Activated CD8-positive, alpha-beta memory T cell treated with anti-CD3 and anti-CD28 coated beads, Interleukin-2, amount 50 U/mL, for 24 hours (primary cell): ENCODE results near the gene GLRX2.

Source experiments
- DNase-seq: peaks from one replicate; pipeline ENCODE4 v3.0.0-alpha.2; 2020; ENCODE audit errors: extremely low read depth

The GLRX2 gene

DNA sequence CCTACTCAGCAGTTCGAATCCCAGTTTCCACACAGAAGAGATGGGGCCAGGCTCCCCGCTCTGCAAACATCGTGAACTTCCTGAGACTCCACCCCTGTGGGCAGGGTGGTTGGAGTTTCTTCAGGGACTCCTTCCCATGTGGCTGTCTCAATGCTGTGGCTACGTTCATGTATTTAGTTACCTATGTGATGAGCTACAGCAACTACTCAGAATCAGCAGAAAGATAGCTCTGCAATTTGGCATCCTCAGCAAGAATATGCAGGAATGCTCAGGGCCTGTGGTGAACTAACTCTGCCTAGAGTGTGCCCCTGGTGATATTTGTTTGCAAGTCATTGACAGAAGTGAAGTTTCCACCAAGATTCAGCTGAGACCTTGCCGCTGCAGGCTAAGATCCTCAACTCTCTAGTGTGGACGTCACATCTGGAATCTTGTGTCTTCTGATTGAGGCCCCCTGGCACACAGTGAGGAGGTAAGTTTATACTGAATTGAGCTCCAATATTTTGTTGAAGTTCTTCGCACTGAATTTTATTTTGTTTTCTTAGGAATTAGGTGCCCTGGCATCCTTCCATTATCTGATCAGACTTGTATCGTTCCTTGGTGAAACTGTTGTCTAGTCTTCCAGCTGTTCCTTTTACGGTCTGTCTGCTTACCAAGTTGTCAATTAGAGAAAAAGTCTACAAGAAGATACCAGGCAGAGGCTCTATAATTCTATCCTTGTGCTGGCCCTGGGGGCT, 8.2 kb upstream of the GLRX2 start:
- DNase-seq = no peak

DNA sequence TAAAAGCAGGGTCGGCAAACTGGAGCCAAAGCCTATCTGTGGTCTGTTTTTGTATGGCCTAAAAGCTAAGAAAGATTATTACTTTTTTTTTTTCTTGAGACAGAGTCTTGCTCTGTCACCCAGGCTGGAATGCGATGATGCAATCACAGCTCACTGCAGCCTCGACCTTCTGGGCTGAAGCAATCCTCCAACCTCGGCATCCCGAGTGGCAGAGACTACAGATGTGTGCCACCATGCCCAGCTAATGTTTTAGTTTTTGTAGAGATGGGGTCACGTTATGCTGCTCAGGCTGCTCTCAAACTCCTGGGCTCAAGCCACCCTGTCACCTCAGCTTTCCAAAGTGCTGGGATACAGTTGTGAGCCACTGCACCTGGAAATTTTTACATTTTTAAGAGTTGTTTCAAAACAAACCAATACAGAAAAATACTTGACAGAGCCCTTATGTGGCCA, 6.5 kb upstream of the GLRX2 start:
- no peak for DNase-seq

DNA sequence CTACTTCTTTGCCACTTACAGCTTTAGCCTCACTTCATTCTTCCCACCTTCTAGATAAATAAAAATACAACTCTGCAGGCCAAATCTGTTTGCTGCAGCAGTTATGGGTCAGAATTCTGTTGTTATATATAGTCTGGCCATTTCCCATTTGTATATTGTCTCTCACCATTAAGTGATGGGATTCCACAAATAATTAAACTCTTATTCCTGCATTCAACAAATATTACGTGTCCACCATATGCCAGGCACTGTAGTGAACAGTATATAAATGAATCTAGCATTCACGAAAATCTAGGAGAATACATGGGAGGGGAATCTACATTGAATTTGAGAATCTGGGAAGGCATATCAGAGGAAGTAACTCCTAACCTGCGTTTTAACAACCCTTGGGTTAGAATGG, 5.7 kb upstream of the GLRX2 start:
- DNase-seq = no peak

DNA sequence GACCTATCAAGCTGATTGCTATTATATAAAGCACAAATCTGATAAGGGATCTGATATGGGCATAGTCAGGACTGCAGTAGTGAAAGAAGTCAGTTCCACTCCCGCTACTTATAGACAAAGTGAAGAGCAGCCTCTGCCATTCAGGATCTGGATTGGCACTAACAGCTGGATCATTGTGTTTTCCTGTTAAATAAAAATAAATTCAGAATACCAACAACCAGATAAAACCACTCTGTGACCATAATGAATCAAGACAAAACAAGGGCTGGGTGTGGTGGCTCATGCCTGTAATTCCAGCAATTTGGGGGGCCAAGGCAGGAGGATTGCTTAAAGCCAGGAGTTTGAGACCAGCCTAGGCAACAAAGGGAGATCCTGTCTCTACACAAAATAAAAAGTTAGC, 5.0 kb upstream of the GLRX2 start:
- no peak for DNase-seq

DNA sequence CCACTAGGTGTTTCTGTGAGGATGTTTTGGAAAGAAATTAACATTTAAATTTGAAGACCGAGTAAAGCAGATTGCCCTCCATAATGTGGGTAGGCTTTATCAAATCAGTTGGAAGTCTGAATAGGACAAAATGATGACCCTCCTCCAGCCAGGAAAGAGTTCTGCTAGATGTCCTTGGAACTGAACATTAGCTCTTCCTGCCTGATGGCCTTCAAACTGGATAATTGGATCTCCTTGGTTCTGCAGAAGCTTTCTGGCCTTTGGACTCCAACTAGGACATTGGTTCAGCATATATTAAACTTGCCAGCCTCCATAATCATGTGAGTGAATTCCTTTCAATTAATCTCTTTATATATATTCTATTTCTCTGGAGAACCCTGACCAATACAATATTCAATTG, 4.4 kb upstream of the GLRX2 start:
- DNase-seq = no peak

DNA sequence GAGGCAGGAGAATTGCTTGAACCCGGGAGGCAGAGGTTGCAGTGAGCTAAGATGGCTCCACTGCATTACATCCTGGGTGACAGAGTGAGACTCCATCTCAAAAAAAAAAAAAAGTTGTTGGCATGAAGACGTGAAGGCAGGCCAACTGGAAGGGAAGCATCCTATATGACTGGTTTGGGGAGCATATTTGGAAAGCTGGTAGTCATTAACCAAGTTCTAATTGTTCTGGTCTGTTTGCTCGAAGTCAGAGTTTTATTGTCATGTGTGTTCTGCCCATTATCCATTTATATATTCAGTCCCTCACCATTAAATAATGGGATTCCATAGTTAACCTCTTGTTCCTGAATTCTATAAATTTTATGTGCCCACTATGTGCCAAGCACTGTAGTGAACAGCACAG, 3.3 kb upstream of the GLRX2 start:
- no peak for DNase-seq

DNA sequence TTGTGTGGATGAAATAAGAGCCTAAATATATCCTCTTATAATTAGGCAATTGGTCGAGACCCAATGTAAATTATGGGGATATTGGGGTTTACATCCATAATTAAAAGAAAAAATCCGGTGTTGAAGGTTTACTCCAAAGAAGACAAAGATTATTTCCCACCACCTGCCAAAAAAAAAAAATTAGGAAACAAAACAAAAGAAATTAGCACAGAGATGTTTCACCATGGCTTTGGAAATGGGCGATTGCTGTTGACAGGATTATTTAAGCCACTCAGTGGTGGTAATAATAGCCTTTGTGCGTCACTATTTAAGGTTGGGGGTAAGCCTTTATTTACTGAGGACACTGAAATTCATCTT, 585 bp upstream of the GLRX2 start:
- DNase-seq = no peak

DNA sequence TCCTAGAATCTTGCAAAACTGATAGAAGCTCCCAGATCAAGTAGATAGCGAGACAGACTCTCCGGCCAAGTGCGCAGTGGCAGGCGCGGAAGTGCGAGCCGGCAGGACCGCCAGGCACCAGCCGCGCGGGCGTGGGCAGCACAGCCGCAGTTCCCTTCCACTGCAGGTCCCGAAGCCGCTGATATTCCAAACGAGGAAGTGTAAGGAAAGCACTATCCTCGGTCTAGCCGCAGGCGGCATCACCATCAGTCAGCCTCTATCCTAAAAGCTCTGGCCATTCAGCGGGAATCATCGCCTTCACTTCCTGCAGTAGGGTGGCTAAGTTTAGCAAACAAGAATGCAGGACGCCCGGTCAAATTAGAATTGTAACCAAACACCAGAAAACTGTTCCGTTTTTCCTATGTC, 710 bp downstream of the GLRX2 start:
- DNase-seq = no peak

DNA sequence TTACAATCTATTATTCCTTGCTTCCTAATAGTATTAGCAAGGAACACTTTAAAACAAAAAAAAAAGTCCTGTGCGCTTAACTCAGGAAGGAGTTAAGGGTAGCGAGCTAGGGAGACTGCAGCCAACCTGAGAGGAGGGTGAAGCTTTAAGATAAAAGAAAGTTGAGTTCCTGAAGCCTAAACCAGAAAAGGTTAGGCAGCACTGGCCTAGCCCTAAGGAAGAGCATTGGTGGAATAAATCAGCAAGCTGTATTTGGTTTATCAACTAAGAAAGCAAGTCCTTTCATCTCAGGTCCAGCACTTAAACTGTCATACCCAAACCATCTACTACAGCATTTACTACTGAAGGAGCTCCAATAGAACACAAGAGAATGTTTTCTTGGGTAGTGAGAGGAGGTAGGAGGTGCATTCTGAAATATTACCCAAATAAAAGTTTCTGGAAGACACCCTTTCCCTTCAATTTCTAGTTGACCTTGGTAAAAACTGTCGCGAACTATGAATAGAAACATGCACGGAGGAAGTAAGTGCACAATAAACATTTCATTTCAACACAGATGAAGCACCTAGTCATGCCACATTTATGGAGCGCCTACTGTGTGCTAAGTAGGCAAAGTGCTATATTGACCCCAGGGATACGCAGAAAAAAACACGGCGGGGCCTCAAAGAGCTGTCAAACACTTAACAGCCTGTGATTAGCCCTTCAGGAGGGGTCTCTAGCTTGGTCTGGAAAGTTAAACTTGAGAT, 1.3 kb downstream of the GLRX2 start:
- DNase-seq = no peak

DNA sequence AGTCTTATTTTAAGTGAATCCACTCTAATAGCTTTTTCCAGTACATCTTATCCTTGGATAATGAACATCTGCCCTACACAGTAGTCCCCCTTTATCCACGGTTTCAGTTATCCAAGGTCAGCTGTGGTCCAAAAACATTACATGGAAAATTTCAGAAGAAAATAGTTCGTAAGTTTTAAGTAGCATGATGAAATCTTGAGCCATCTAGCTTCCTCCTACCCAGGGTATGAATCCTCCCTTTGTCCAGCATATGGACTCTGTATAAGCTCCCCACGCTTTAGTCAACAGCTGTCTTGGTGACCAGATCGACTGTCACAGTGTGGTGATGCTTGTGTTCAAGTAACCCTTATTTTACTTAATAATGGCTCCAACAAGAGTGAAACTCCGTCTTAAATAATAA, 2.6 kb downstream of the GLRX2 start:
- DNase-seq = no peak

DNA sequence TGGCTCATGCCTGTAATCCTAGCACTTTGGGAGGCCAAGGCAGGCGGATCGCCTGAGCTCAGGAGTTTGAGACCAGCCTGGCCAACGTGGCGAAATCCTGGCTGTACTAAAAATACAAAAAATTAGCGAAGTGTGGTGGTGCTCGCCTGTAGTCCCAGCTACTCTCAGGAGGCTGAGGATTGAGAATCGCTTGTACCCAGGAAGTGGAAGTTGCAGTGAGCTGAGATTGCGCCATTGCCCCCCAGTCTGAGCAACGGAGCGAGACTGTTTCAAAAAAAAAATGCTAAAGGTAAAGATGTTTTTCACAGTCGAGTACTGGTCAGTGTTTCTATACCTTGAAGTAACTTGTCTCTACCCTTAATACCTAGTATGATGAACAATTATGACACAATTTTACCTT, 11.1 kb downstream of the GLRX2 start:
- DNase-seq = no peak

DNA sequence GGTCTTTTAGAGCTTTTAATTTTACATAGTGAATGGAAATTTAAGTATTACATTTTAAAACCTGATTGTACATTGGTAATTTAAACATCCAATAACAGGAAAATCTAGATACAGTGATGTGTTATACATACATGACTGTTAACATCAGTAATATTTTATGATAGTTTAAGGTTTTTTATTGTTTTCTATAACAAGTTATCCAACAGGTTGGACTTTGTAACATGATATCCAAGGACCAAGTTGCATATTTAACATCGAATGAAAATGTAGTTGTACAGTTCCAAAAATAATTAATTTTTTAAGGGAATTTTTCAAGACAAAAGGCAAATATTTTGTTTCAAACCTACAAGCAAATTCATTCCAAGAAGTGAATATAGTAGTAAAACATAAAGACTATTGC, 14.3 kb downstream of the GLRX2 start:
- DNase-seq = no peak

DNA sequence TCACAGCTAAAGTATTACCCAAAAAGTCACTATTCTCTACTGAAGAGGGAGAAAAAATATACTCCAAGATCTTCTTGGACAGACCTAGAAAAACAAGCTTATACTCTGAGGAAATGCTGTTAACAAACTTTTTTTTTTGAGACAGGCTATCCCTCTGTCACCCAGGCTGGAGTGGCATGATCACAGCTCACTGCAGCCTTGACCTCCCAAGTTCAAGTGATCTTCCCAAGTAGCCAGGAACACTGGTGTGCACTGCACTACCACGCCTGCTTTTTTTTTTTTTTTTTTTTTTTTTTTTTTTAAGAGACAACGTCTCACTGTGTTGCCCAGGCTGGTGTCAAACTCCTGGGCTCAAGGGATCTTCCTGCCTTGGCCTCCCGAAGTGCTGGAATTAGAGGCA, 17.3 kb downstream of the GLRX2 start:
- no peak for DNase-seq

DNA sequence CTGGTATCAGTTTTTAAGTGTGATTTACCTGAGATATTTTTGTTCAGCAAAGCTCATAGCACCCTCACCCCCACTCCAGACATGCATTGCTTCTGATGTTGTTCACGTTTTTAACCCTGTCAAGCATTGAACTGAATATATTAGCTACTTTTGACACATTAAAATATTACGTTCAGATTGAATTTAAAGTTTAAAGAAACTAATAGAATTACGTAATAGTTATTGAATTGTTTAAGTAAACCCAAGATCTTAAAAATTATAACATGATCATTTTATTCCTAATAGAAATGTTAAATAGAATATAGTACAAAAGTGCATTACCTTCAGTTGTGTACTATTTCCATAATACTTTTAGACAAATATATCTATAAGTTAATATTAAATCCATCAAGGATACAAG, 18.9 kb downstream of the GLRX2 start:
- DNase-seq = no peak

DNA sequence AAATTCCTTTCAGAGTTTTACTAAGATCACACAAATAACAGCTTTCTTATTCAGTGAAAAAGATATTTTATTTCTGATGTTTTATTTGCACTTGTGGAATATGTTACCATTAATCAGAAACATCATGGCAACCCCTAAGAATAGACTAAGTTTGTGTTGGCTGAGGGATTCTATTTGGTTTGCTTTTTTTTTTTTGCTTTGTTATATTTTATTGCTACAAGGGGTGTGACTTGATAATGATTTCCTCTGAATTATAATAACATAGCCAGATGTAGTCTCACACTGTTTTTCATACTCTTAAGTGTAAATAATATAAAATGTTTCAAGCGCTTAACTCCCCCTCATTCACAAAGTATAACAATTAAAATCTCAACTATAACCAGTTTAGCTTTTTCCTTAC, 20.0 kb downstream of the GLRX2 start:
- no peak for DNase-seq

DNA sequence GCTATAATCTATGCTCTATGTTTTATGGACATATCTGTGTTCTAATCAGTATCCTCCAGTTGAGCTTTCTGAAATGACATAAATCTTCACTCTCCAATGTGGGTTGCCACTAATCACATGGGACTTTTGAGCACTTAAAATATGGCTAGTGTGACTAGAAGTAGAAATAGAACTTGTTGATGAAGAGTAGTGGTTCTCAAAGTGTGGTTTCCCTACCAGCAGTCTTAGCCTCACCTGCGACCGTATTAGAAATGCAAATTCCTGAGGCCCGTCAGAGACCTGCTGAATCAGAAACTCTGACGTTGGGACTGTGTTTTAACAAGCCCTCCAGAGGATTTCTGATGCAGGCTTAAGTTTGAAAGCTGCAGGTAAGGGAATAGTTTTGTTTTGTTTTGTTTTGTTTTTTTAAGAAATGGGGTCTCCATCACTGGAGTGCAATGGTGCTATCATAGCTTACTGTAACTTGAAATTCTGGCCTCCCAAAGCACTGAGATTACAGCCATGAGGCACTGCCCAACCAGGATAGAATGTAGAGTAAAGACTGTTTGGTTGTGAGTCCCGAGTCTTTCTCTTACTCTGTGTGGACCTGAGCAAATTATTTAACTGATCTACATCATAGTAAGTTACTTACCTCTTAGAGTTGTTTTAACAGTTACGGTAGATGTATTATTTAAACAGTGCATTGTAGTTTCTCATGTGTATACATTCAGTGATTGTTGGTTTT, 21.7 kb downstream of the GLRX2 start:
- no peak for DNase-seq

DNA sequence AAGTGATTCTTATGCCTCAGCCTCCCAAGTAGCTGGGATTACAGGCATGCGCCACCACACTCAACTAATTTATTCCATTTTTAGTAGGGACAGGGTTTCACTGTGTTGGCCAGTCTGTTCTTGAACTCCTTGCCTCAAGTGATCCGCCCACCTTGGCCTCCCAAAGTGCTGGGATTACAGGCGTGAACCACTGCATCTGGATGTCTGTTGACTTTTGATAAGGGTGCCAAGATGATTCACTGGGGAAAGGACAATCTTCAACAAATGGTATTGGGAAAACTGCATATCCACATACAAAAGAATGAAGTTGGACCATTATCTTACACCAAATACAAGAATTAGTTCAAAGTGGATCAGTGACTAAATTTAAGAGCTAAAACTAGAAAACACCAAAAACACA, 26.0 kb downstream of the GLRX2 start:
- no peak for DNase-seq

DNA sequence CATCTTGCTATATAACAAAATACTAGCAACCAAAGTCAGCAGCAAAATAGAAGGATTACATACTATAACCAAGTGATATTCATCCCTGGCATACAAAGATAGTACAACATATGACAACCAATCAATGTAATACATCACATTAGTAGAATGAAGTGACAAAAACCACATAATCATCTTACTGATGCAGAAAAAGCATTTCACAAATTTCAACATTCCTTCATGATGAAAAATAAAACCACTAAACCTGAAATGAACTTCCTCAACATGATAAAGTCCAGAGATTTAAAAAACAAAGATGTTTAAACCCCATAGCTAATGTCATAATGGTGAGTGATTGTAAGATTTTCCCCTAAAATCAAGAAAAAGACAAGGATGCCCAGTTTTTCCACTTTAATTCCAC, 27.2 kb downstream of the GLRX2 start:
- DNase-seq = no peak

DNA sequence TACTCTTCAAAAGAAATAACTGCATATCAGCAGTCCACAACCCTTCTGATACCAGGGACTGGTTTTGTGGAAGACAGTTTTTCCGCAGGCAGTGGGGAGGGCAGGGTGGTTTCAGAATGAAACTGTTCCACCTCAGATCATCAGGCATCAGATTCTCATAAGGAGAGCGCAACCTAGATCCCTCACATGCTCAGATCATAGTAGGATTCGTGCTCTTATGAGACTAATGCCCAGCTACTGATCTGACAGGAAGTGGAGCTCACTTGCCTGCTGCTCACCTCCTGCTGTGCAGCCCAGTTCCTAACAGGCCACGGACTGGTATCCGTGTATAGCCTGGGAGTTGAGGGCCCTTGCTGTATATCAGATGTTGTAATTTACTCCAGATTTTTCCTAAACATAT, 34.3 kb downstream of the GLRX2 start:
- no peak for DNase-seq

DNA sequence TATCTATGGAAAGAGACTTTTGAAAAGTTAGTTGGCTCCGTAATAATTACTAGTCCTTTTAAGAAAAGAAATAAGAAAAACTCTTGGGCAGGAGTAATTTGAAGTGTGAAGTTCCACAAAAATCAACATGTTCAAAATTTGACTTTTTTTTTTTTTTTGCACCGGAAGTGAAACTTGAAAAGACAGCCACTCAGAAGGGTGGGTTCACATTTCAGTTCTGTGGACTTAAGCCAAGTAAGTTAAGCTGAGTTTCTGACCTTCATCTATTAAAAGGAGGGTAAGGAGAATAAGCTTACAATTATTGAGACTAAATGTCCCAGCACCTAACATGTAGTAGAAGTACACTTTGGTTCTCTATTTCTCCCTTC, 34.8 kb downstream of the GLRX2 start:
- no peak for DNase-seq

DNA sequence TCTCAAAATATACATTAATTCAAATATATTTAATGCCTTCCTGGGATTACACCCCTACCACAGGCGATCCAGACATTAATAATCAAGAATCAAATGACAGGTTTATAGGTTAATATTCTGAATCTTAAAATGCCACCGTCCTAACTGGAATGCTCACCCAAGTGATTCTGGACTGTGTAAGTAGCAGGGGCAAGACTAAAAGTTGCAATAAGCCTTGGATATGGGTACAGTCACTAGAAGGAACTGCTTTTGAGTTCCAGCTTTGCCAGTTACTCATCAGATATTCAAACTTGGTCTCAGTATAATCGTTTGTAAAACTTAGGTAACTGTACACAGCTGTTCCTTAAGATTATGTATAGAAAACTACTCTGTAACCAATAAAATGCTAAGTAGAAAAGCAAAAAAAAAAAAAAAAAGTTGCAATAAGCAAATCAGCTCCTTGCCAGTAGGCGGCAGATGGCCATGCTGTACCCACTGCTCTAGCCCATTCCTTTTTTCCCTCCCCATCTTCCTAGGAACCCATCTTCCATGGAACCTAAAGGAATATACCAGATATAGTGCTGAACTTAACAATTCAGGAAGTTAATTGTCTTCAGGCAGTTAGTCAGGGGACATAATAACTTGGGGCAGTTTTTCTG, 35.3 kb downstream of the GLRX2 start:
- no peak for DNase-seq

DNA sequence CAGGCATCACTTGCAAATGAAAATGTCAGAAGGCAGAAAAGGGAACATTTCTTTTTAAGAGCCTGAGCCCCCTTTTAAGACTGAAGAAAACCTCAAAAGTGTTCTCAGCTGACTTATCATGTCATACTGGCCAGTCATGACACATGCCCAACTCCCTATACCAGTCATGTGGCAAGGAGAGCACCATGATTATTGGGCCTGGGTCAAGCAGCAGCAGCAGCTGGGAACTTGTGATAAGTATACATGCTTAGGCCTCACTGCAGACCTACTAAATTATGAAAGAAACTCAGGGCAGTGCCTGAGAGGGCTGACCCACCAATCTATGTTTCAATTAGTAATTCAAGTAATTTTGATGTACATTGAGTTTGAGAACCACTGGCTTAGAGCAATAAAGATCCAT, 37.2 kb downstream of the GLRX2 start:
- no peak for DNase-seq

DNA sequence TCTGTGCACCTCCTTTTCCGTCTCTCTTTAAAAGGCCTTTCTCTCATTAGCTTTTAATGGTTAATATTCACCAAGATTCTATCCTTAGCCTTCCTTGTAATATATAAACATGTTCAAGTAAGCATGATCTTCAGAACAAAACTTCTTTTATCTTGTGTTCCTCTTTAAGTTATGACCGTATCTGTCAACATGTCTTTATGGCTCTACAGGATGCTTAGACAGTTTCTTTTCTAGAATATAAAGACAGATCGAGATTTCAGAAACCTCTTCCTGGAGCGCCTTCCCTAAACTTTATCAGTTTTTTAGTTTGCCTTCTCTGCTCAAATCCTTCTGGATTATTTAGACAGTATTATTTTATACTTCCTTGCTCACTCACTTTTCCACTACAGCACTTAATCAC, 38.6 kb downstream of the GLRX2 start:
- DNase-seq = no peak
